ENCODE measurements around the gene NCOA4.
"Not testable (repeated sequence)": the region's sequence is repeated elsewhere in the genome, so short reads cannot be mapped to it uniquely, and the experiment has no call there.

Gene NCOA4

DNA sequence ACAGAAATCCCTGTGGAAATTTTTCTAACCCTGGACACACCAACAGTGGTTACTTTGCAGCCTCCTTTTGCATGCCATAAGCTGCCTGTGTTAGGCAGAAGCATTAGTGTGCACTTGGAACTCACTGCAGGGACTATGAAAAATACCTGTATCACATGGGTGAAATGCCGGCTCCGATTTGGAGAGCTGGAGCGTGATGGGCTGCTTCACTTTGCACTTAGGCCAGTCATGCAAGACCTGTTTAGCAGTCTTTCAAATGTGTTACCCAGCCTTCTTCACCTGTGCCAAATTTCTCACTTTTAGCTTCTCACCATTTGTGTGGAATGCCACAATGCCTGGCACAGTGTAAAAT is 11.3 kb downstream of the NCOA4 start:
- DNase-seq: no peak

- DNase-seq: no peak
These were observed 11.8 kb downstream of the NCOA4 start for GRCh38 chr10:46018453-46019176.

DNA sequence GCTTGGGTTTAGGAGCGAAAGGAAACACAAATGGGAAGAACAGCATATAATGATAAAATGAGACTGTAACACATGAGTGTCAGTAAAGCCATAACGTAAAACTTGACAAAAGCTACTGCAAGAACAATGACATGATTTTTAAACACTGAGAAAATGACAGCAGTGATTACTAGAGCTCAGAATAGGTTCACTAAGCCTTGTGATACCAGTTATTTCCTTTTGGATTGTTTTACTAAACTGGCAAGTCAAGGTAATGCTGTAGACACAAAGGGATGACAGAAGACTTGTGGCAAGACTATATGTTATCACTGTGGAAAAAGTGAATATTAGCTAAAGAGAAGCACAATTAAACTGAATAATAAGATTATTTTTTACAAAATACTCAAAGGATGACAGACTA is 12.7 kb downstream of the NCOA4 start:
- DNase-seq: no peak

DNA sequence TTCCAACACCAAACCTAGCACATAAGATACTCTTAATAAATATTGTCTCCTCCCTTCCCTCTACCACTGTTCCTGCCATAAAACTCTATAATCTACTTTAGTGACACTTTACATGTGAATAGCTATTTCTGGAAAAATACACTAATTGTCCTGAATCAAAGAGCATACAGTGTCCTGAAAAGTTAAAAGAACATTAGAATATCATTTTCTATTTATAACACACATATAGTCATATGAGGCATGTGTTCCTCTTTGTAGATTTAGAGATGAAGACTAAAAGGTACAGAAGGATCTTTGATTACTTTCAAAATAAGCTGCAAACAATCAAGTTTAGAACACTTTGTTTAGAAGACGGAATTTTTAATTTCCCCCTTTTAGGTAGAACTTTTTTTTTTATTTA is 13.6 kb downstream of the NCOA4 start:
- DNase-seq: no peak

- DNase-seq: no peak
These were observed 14.2 kb downstream of the NCOA4 start for GRCh38 chr10:46016190-46016589.

DNA sequence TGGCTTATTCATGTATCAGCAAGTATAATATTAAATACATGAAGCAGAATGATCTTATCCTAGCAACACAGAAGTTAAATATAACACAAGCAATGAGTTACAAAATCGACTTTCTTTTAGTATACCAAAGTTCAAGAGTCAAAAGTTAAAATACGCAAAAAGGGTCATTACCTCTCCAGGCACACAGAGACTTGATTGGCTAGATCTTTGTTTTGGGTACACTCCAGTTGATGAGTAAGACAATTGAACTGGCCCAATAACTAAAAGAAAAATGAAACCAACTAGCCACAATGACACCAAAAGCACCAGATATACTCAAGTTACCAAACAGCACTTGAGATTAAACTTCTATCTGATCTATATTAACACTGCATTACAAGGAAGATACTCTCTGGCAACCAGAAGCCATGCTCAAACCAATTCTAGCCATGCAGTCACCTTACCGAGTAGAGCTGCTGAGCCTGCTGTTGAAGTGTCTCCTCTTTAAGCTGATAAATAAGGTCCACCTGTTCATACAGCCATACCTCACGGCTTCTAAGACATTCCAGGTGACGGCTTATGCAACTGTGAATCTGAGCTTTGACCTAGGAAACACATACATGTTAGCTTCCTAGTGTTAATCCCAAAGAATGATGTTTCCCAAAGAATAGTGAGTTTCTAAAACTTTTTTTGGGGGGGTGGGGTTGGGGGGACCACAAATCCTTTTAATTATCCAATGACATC is 15.6 kb downstream of the NCOA4 start:
- no peak for DNase-seq

GRCh38 chr10:46014206-46014605 is 16.2 kb downstream of the NCOA4 start:
- no peak for DNase-seq

DNA sequence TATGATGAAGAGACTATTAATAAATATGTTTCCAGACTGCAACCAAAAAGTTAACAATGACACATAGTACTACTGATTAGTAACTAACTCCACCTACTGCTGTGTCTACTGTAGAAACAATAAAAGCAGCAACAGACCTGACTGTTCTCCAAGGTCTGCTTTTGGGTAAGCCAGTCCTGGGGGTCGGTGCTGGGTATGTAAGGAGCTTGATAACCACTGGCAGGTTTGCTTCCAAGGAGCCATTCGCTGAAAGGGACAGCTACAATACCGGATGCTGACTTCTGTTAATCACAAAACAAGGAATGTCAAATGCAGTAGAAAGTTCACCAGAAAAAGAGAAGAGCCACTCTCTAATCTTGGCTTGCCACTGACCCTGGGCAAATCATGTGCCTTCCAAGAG is 17.7 kb downstream of the NCOA4 start:
- DNase-seq: no peak

- no peak for DNase-seq
These were observed 24.2 kb downstream of the NCOA4 start for GRCh38 chr10:46006219-46006618.

GRCh38 chr10:46005383-46005782 is 25.0 kb downstream of the NCOA4 start:
- no peak for DNase-seq

GRCh38 chr10:46004963-46005362 is 25.5 kb downstream of the NCOA4 start:
- DNase-seq: no peak

DNA sequence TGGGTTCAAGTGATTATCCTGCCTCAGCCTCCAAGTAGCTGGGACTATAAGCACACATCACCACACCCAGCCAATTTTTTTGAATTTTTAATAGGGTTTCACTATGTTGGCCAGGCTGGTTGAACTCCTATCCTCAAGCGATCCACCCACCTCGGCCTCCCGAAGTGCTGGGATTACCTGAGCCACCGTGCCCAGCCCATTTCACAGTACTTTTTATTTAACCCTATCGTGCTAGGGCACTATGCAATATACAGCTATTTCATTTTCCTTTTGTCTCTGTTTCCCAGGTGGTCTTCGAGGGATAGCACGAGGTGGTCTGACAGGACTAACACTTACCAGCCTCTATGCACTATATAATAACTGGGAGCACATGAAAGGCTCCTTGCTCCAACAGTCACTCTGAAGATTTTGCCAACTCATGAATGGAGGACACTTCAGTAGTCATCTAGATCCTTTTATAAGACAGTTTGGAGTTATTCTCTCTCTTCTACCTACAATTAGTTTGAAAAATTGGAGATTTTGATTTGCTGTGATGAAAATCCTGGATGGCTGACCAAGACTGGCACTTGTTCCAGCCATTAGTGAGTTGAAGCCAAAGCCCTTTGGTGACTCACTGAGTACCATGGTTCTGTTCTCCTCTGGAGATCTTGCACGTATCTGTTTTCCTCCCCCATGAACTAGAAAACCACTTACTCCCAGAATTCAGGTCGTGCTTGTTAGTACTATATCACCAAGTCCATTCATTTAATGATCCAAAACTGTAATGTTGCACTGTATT is 27.3 kb downstream of the NCOA4 start:
- no peak for DNase-seq

- DNase-seq: not testable (repeated sequence)
These were observed 28.2 kb downstream of the NCOA4 start for GRCh38 chr10:46002189-46002687.

GRCh38 chr10:46001187-46001756 is 29.2 kb downstream of the NCOA4 start:
- no peak for DNase-seq

GRCh38 chr10:46000538-46000937 is 29.9 kb downstream of the NCOA4 start:
- no peak for DNase-seq

GRCh38 chr10:45999955-46000354 is 30.5 kb downstream of the NCOA4 start:
- not testable (repeated sequence) for DNase-seq

GRCh38 chr10:45997994-45998763 is 32.2 kb downstream of the NCOA4 start:
- no peak for DNase-seq

- DNase-seq: no peak
These were observed 32.9 kb downstream of the NCOA4 start for GRCh38 chr10:45997557-45997956.

DNA sequence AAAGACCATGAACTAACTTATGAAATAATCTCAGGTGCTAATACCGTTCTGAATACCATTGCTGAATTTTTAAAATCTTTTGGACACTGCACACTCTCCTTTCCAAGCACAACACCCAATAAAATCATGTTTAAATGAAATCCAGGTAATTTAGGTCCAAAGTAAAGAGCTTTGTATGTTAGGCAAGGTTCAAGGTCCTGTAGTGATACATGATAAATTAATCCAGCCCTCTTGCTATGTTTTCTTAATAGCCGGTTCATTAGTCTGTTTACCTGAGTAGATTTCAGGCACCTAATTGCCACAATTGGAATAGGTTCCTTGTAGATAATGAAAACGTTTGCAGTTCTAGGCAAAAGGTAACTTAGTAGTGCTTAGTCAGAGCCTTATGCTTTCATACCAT is 44.8 kb downstream of the NCOA4 start:
- DNase-seq: not testable (repeated sequence)

DNA sequence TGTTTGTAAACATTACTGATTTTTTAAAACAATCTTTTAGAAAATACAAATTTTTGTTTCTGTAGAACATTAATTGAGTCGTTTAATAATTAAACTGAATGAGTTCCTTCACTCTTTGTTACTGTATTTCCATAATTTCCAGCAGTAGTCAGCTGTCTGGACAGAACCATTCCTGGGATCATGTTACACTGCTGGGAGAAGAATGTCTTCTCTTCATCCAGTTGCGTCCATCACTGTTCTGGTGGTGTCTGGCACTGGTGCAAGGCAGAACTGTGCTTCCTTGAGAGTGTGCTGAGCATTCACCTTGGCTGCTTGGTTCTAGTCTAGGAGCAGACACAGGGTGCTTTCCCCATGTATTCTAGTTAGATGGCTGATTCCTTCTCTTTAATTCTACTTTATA is 46.0 kb downstream of the NCOA4 start:
- not testable (repeated sequence) for DNase-seq

DNA sequence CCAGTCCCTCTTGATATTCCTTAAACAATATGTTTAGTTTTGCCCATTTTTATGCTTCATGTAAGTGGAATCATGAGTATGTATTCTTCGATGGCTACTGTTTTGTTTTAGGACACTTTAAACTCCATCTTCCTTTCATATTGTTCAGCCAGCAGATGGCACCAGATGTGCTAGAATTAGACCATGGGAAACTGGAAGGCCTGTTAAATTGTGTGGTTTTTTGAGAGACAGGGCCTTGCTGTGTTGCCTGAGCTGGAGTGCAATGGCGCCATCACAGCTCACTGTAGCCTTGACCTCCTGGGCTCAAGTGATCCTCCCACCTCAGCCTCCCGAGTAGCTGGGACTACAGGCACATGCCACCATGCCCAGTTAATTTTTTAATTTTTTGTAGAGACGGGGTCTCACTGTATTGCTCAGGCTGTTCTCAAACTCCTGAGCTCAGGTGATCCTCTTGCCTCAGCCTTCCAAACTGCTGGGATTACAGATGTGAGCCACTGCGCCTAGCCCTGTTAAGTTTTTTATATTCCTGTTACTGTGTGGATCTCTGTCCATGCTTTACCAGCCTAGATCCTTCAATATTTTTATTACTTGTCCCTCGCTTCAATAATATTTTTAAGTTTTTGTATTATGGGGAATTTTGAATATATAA is 46.8 kb downstream of the NCOA4 start:
- peak; percentile 72 for DNase-seq

GRCh38 chr10:45981367-45981766 is 49.1 kb downstream of the NCOA4 start:
- not testable (repeated sequence) for DNase-seq

Data from DMS53 (cell line).